Cerebellar nuclear complex (tissue), 1 donor: ENCODE results near the gene RIC1.
"Not testable (repeated sequence)": the region's sequence is repeated elsewhere in the genome, so short reads cannot be mapped to it uniquely, and the experiment has no call there.

Source experiments
- DNase-seq, 2 experiments: peaks; one replicate each; lab custom pipeline; 2025; lab: John Stamatoyannopoulos, UW

RIC1 gene

GRCh38 chr9:5787759-5788302 is 158.9 kb downstream of the RIC1 start:
- no peak for DNase-seq

GRCh38 chr9:5789489-5789888 is 160.6 kb downstream of the RIC1 start:
- DNase-seq, result no peak

- no peak for DNase-seq
Measured at GRCh38 chr9:5790923-5791322, 162.0 kb downstream of the RIC1 start.

GRCh38 chr9:5791870-5792269 is 163.0 kb downstream of the RIC1 start:
- no peak for DNase-seq

- DNase-seq, result no peak
Measured at GRCh38 chr9:5793812-5794211, 164.9 kb downstream of the RIC1 start.

- DNase-seq, result no peak
Measured at GRCh38 chr9:5796298-5796697, 167.4 kb downstream of the RIC1 start.

- DNase-seq, result no peak
Measured at GRCh38 chr9:5798581-5798980, 169.7 kb downstream of the RIC1 start.

- DNase-seq, result no peak
Measured at GRCh38 chr9:5799314-5799713, 170.4 kb downstream of the RIC1 start.

GRCh38 chr9:5800378-5800777 is 171.5 kb downstream of the RIC1 start:
- not testable (repeated sequence) for DNase-seq

- peak in 1 of 2 experiments; percentile 6 for DNase-seq
Measured at GRCh38 chr9:5800969-5801738, 172.2 kb downstream of the RIC1 start.

- no peak for DNase-seq
Measured at GRCh38 chr9:5801739-5802113, 172.8 kb downstream of the RIC1 start.

GRCh38 chr9:5805478-5805877 is 176.6 kb downstream of the RIC1 start:
- no peak for DNase-seq

GRCh38 chr9:5811751-5812150 is 182.8 kb downstream of the RIC1 start:
- DNase-seq, result no peak

GRCh38 chr9:5813824-5814223 is 184.9 kb downstream of the RIC1 start:
- DNase-seq, result no peak

GRCh38 chr9:5815461-5815860 is 186.6 kb downstream of the RIC1 start:
- DNase-seq, result no peak

GRCh38 chr9:5817862-5818261 is 189.0 kb downstream of the RIC1 start:
- DNase-seq, result no peak

GRCh38 chr9:5818424-5819142 is 189.7 kb downstream of the RIC1 start:
- no peak for DNase-seq

GRCh38 chr9:5819174-5819573 is 190.3 kb downstream of the RIC1 start:
- no peak for DNase-seq

GRCh38 chr9:5820425-5820824 is 191.5 kb downstream of the RIC1 start:
- no peak for DNase-seq

GRCh38 chr9:5825223-5825622 is 196.3 kb downstream of the RIC1 start:
- no peak for DNase-seq
